Adrenal gland (tissue), 5 donors: ENCODE results near the gene MAT1A.
"Not testable (repeated sequence)": the region's sequence is repeated elsewhere in the genome, so short reads cannot be mapped to it uniquely, and the experiment has no call there.

Source experiments
- POLR2A ChIP-seq, 2 donors: fragments of 450-650 bp; IDR thresholded peaks; one replicate each; pipeline ENCODE4 v1.6.1; 2017; ENCODE audit warnings: antibody characterized with exemption in 2 of 2, mild to moderate bottlenecking in 2 of 2, moderate library complexity in 1 of 2
- TF ChIP-seq, protein P1 (sequence below), 6 experiments: fragments of 450-650 bp in 4 of 6; fragments of 200-600 bp in 2 of 6; sonication (generic) in 1 of 6; IDR thresholded peaks; 1 replicate in 5 of 6; 2 replicates in 1 of 6; pipeline versions ENCODE4 v1.5.1 to v1.8.0; 2016 to 2021; ENCODE audit warnings: antibody characterized with exemption in 6 of 6, mild to moderate bottlenecking in 2 of 6, moderate library complexity in 1 of 6
- donor health status: DM: no; HTN: no; CAD: no.

DNA sequence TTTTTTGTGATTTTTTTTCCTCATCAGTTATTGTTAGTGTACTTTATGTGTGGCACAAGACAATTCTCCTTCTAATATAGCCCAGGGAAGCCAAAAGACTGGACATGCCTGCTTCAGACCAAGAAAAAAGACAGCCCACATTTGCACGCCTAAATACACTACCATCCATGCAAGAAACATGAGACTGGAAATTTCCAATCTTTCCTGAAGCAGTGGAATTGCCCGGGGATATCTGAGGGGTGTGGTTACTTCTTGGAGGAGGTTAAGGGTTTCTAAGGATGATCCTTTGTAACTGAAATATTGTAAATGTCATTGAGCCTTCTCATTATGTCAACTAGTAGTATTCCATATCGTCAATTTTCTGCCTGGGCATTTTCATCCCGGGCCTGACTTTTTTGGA, 47.1 kb downstream of the MAT1A start:
- TF ChIP-seq, protein P1, sequence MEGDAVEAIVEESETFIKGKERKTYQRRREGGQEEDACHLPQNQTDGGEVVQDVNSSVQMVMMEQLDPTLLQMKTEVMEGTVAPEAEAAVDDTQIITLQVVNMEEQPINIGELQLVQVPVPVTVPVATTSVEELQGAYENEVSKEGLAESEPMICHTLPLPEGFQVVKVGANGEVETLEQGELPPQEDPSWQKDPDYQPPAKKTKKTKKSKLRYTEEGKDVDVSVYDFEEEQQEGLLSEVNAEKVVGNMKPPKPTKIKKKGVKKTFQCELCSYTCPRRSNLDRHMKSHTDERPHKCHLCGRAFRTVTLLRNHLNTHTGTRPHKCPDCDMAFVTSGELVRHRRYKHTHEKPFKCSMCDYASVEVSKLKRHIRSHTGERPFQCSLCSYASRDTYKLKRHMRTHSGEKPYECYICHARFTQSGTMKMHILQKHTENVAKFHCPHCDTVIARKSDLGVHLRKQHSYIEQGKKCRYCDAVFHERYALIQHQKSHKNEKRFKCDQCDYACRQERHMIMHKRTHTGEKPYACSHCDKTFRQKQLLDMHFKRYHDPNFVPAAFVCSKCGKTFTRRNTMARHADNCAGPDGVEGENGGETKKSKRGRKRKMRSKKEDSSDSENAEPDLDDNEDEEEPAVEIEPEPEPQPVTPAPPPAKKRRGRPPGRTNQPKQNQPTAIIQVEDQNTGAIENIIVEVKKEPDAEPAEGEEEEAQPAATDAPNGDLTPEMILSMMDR (IDR thresholded peaks at IDR 0.05), result not testable (repeated sequence)
- not testable (repeated sequence) for TF ChIP-seq POLR2A (IDR thresholded peaks at IDR 0.05)
